Panc1 (cell line): ENCODE results near the gene CETN3. TPM values are rescaled to one million over a fixed set of nuclear protein-coding genes. Genes with fewer than 3 reads are reported as not detected.

Experiments
- ATAC-seq: fragments of 200-7000 bp; cut with Tn5 transposase; 2 replicates; pipeline ENCODE4 v1.9.1; 2020; ENCODE audit warnings: mild to moderate bottlenecking, moderate library complexity
- BruUV-seq: library from RNA; stranded (reverse); fragments of 400-500 nt; replicated peaks from 2 replicates; lab custom pipeline; 2021; lab: Mats Ljungman, UMichigan
- CTCF ChIA-PET: fragments of 300-600 bp; sonication (Branson Sonifier 250); formaldehyde crosslinking; loops from one replicate; lab custom pipeline; 2022; ENCODE audit warnings: antibody characterized with exemption; lab: Charles Lee
- POLR2A ChIA-PET: fragments of 300-600 bp; sonication (Branson Sonifier 250); formaldehyde crosslinking; loops from one replicate; lab custom pipeline; 2022; ENCODE audit warnings: antibody characterized with exemption; lab: Charles Lee
- DNase-seq: peaks from one replicate; pipeline ENCODE4 v3.0.0-alpha.2; 2010; ENCODE audit warnings: low read depth, low spot score
- H3K27ac ChIP-seq: 2 replicates; pipeline ENCODE4 v1.5.1; 2011; ENCODE audit warnings: mild to moderate bottlenecking, low read length, inconsistent platforms
- H3K27me3 ChIP-seq: fragments of 200-500 bp; sonication (Bioruptor generic); 2 replicates; pipeline ENCODE4 v1.6.0; 2014; ENCODE audit warnings: low read length, inconsistent platforms; ENCODE audit not compliant: control insufficient read depth, insufficient read depth
- H3K36me3 ChIP-seq: fragments of 200-500 bp; sonication (Bioruptor generic); 2 replicates; pipeline ENCODE4 v1.5.1; 2014; ENCODE audit warnings: inconsistent platforms, mild to moderate bottlenecking, low read length, moderate library complexity; ENCODE audit not compliant: control insufficient read depth, insufficient read depth
- H3K4me1 ChIP-seq: 2 replicates; pipeline ENCODE4 v1.5.1; 2011; ENCODE audit warnings: inconsistent platforms, mild to moderate bottlenecking, low read length, moderate library complexity; ENCODE audit not compliant: control insufficient read depth, insufficient read depth
- H3K4me3 ChIP-seq, 2 experiments: 2 replicates each; pipeline ENCODE4 v1.5.1; 2011 to 2012; ENCODE audit warnings: low read depth in 2 of 2, low read length in 2 of 2, mild to moderate bottlenecking in 2 of 2, inconsistent platforms in 1 of 2, moderate library complexity in 1 of 2
- H3K9me3 ChIP-seq: fragments of 200-500 bp; sonication (Bioruptor generic); 2 replicates; pipeline ENCODE4 v1.5.1; 2014; ENCODE audit warnings: low read depth, mild to moderate bottlenecking, inconsistent platforms, low read length, moderate library complexity; ENCODE audit not compliant: control insufficient read depth, insufficient read depth
- POLR2AphosphoS5 ChIP-seq: IDR thresholded peaks from 2 replicates; pipeline ENCODE4 v1.6.1; 2012; ENCODE audit warnings: mild to moderate bottlenecking, low read depth, low read length, moderate library complexity
- SIN3A ChIP-seq: IDR thresholded peaks from 2 replicates; pipeline ENCODE4 v1.6.1; 2012; ENCODE audit warnings: low read depth, mild to moderate bottlenecking, low read length, moderate library complexity, borderline replicate concordance; ENCODE audit not compliant: insufficient read depth
- TCF7L2 ChIP-seq: IDR thresholded peaks from 2 replicates; pipeline ENCODE4 v1.6.1; 2011; ENCODE audit warnings: mild to moderate bottlenecking, low read depth, low read length, inconsistent platforms
- in situ Hi-C: cut with HindIII; loops from 2 replicates; pipeline ENCODE4 v1.10.0; 2016; ENCODE audit warnings: low sequenced_read_pairs, low pct_unique_long_range_greater_than_20kb
- intact Hi-C: fragments of 100-400 bp; cut with micrococcal nuclease; formaldehyde crosslinking; loops from one replicate; pipeline ENCODE4 v1.10.0; 2022; ENCODE audit not compliant: unreplicated experiment
- total RNA-seq: library from RNA; stranded (reverse); gene quantifications from one replicate; pipeline ENCODE4 v1.2.1, GENCODE V29; 2021; ENCODE audit not compliant: unreplicated experiment
- TF ChIP-seq, protein P1 (sequence below), 2 experiments: IDR thresholded peaks; 2 replicates each; pipeline ENCODE4 v1.6.1; 2011 to 2012; ENCODE audit warnings: low read depth in 2 of 2, control low read depth in 1 of 2, low read length in 1 of 2, mild to moderate bottlenecking in 1 of 2, moderate library complexity in 1 of 2; ENCODE audit not compliant: insufficient read depth in 1 of 2
- TF ChIP-seq, protein P2 (sequence below): fragments of 450-650 bp; IDR thresholded peaks from 2 replicates; pipeline ENCODE4 v1.5.1; 2017; ENCODE audit warnings: mild to moderate bottlenecking

Gene CETN3
- total RNA-seq, 1 experiment from 2014 or later: 30.6 TPM

DNA sequence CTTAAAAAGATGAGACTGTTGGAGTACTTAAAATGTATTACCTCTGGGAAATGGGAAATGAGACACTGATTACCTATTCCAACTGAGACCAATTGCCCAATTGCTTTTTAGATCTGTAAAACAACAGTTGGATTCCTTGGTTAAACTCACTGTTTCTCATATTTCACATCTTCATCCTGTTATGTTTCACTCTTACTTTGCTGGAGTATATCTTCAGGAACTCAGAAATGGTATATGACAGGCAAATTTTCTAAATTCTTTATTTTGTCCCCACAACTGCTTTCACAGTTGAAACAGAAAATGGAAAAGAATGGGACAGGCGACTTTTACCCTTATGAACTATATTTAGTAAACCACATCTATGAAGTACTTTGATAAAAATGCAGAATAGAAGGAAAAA is 8.7 kb upstream of the CETN3 start:
- POLR2A ChIA-PET: no interaction called here
- in situ Hi-C loops (no loop called here), intact Hi-C loops (no loop called here)
- Histone ChIP-seq H3K4me1 (no peaks in the 10 kb centered on the region), H3K27me3 (no peaks in the 10 kb centered on the region), H3K27ac (no peak overlapping the region), H3K9me3 (no peaks in the 10 kb centered on the region), H3K36me3 (no peaks in the 10 kb centered on the region), H3K4me3 (no peak overlapping the region)
- ATAC-seq (no peak), DNase-seq (no peak)
- TF ChIP-seq, protein P1, sequence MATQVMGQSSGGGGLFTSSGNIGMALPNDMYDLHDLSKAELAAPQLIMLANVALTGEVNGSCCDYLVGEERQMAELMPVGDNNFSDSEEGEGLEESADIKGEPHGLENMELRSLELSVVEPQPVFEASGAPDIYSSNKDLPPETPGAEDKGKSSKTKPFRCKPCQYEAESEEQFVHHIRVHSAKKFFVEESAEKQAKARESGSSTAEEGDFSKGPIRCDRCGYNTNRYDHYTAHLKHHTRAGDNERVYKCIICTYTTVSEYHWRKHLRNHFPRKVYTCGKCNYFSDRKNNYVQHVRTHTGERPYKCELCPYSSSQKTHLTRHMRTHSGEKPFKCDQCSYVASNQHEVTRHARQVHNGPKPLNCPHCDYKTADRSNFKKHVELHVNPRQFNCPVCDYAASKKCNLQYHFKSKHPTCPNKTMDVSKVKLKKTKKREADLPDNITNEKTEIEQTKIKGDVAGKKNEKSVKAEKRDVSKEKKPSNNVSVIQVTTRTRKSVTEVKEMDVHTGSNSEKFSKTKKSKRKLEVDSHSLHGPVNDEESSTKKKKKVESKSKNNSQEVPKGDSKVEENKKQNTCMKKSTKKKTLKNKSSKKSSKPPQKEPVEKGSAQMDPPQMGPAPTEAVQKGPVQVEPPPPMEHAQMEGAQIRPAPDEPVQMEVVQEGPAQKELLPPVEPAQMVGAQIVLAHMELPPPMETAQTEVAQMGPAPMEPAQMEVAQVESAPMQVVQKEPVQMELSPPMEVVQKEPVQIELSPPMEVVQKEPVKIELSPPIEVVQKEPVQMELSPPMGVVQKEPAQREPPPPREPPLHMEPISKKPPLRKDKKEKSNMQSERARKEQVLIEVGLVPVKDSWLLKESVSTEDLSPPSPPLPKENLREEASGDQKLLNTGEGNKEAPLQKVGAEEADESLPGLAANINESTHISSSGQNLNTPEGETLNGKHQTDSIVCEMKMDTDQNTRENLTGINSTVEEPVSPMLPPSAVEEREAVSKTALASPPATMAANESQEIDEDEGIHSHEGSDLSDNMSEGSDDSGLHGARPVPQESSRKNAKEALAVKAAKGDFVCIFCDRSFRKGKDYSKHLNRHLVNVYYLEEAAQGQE (IDR thresholded peaks at IDR 0.05; ENCODE audit: insufficient read depth in 1 of 2, low read depth in 2 of 2, low read length in 1 of 2): no peak
- TF ChIP-seq, protein P2, sequence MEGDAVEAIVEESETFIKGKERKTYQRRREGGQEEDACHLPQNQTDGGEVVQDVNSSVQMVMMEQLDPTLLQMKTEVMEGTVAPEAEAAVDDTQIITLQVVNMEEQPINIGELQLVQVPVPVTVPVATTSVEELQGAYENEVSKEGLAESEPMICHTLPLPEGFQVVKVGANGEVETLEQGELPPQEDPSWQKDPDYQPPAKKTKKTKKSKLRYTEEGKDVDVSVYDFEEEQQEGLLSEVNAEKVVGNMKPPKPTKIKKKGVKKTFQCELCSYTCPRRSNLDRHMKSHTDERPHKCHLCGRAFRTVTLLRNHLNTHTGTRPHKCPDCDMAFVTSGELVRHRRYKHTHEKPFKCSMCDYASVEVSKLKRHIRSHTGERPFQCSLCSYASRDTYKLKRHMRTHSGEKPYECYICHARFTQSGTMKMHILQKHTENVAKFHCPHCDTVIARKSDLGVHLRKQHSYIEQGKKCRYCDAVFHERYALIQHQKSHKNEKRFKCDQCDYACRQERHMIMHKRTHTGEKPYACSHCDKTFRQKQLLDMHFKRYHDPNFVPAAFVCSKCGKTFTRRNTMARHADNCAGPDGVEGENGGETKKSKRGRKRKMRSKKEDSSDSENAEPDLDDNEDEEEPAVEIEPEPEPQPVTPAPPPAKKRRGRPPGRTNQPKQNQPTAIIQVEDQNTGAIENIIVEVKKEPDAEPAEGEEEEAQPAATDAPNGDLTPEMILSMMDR: no peak
- TF ChIP-seq TCF7L2 (no peak), POLR2AphosphoS5 (no peak), SIN3A (no peak)
- CTCF ChIA-PET: no interaction called here
- BruUV-seq: no TSS peak

- ATAC-seq: no peak
- peaks cover 17% of the 10 kb centered on the region for H3K36me3 ChIP-seq
- no peaks in the 10 kb centered on the region for H3K27me3 ChIP-seq
- no peak for DNase-seq
- CTCF ChIA-PET: interaction anchor here (0.6 kb wide), 1 partner anchor 455 kb away, joined by 5 read pairs; no protein-coding TSS in a partner anchor
- H3K4me1 ChIP-seq: peaks cover 30% of the 10 kb centered on the region
- no peaks in the 10 kb centered on the region for H3K9me3 ChIP-seq
- POLR2A ChIA-PET: interaction anchor here (0.5 to 0.7 kb wide), 4 partner anchors 20 to 333 kb away, joined by 3 to 17 read pairs (median 4); no protein-coding TSS in a partner anchor
- in situ Hi-C loops (no loop called here), intact Hi-C loops (no loop called here)
- H3K4me3 ChIP-seq: peak overlapping the region; percentile 54 to 89
- no peak for TF ChIP-seq TCF7L2
- no peak for TF ChIP-seq POLR2AphosphoS5
- no peak for TF ChIP-seq SIN3A
- TF ChIP-seq, protein P2: no peak
- TF ChIP-seq, protein P1 (IDR thresholded peaks at IDR 0.05; ENCODE audit: insufficient read depth in 1 of 2, low read depth in 2 of 2, low read length in 1 of 2): no peak
- BruUV-seq: TSS peak; percentile 98
- peak overlapping the region; percentile 97 for H3K27ac ChIP-seq
Observed at GRCh38 chr5:90410178-90410762, 714 bp upstream of the CETN3 start.
